ENCODE data around the gene MLLT3.

Gene MLLT3

GRCh38 chr9:20307621-20308020, 314.7 kb downstream of the MLLT3 start:
- intact Hi-C loops (cut with DNase I) = no loop called here
- DNase-seq = no peak

- intact Hi-C loops (cut with DNase I) = no loop called here
- no peak for DNase-seq
Observed at GRCh38 chr9:20305452-20305851, 316.8 kb downstream of the MLLT3 start.

GRCh38 chr9:20303996-20304395, 318.3 kb downstream of the MLLT3 start:
- intact Hi-C loops (cut with DNase I) = no loop called here
- no peak for DNase-seq

GRCh38 chr9:20303066-20303465, 319.2 kb downstream of the MLLT3 start:
- intact Hi-C loops (cut with DNase I) = no loop called here
- no peak for DNase-seq

GRCh38 chr9:20302197-20302596, 320.1 kb downstream of the MLLT3 start:
- intact Hi-C loops (cut with DNase I) = no loop called here
- DNase-seq = no peak

GRCh38 chr9:20300430-20301115, 321.7 kb downstream of the MLLT3 start:
- intact Hi-C loops (cut with DNase I) = no loop called here

GRCh38 chr9:20297646-20298084, 324.6 kb downstream of the MLLT3 start:
- DNase-seq = peak in 36 of 42 donors; percentile 5 to 77 (median 40)

More at GRCh38 chr9:20300430-20301115, 321.7 kb downstream of the MLLT3 start:
- no peak for DNase-seq

GRCh38 chr9:20295555-20295954, 326.7 kb downstream of the MLLT3 start:
- DNase-seq = no peak
- intact Hi-C loops (cut with DNase I) = no loop called here

More at GRCh38 chr9:20297646-20298084, 324.6 kb downstream of the MLLT3 start:
- intact Hi-C loops (cut with DNase I) = no loop called here

GRCh38 chr9:20294046-20294750, 328.1 kb downstream of the MLLT3 start:
- DNase-seq = no peak
- intact Hi-C loops (cut with DNase I) = no loop called here

GRCh38 chr9:20292002-20292401, 330.3 kb downstream of the MLLT3 start:
- intact Hi-C loops (cut with DNase I) = no loop called here
- no peak for DNase-seq
